ENCODE measurements around the gene CLN5. TPM values are rescaled to one million over a fixed set of nuclear protein-coding genes. Genes with fewer than 3 reads are reported as not detected.

The CLN5 gene
- total and polyA plus RNA-seq, 2 of the 13 experiments (the other 11 are each of a cell fraction or from before 2014, with no cell fraction given) = 10.1 to 13.7 TPM

GRCh38 chr13:77047649-77048343, 55.9 kb downstream of the CLN5 start:
- WGBS (ENCODE audit: low lambda C conversion rate) = 96% methylated on average over 5 of the region's 8 CpGs
- ChIA-PET CTCF (ENCODE audit: low intra/inter-chr PET ratio, low total read pairs) (no interaction called here), POLR2A (no interaction called here)
- FAIRE-seq = no peak
- no peak for ATAC-seq
- no peaks in the 10 kb centered on the region for H3K79me2 ChIP-seq (ENCODE audit: insufficient read depth, low read length)
- intact Hi-C loops (cut with micrococcal nuclease; ENCODE audit: unreplicated experiment) = no loop called here
- peaks cover 2 to 16% of the 10 kb centered on the region in 2 experiments; a peak in 4 of 5 replicates for H3K36me3 ChIP-seq (replicated peaks in 1 of 2; ENCODE audit: control insufficient read depth in 1 of 2, insufficient read depth in 2 of 2, low read length in 2 of 2)
- H3K9ac ChIP-seq (ENCODE audit: insufficient read depth, low read depth, low read length) = no peak overlapping the region
- no peak overlapping the region for H3K4me3 ChIP-seq (replicated peaks in 1 of 3; ENCODE audit: insufficient read depth in 1 of 3, low read depth in 2 of 3, low read length in 3 of 3)
- H3K27ac ChIP-seq (ENCODE audit: extremely low read length, insufficient read depth, low read length) = no peak overlapping the region
- TF ChIP-seq KMT2B (CRISPR knock-in tag; IDR thresholded peaks at IDR 0.05) (no peak), ZNF580 (CRISPR knock-in tag; IDR thresholded peaks at IDR 0.05; ENCODE audit: borderline replicate concordance, low read depth) (no peak), KLF16 (CRISPR knock-in tag; IDR thresholded peaks at IDR 0.05) (no peak), ZNF317 (CRISPR knock-in tag; IDR thresholded peaks at IDR 0.05) (no peak), CSRNP2 (CRISPR knock-in tag; conservative IDR thresholded peaks at IDR 0.05; ENCODE audit: low read depth) (no peak), GPN1 (CRISPR knock-in tag; IDR thresholded peaks at IDR 0.05; ENCODE audit: borderline replicate concordance) (no peak), SP2 (CRISPR knock-in tag; IDR thresholded peaks at IDR 0.05) (no peak), ZNF546 (CRISPR knock-in tag; conservative IDR thresholded peaks at IDR 0.05) (no peak), ZNF678 (CRISPR knock-in tag; IDR thresholded peaks at IDR 0.05) (no peak), ZNF510 (CRISPR knock-in tag; IDR thresholded peaks at IDR 0.05; ENCODE audit: low read depth) (no peak), ZNF569 (CRISPR knock-in tag; IDR thresholded peaks at IDR 0.05; ENCODE audit: borderline replicate concordance) (no peak), BRCA1 (CRISPR knock-in tag; IDR thresholded peaks at IDR 0.05) (no peak), ZSCAN29 (CRISPR knock-in tag; conservative IDR thresholded peaks at IDR 0.05) (no peak), ZNF724P (CRISPR knock-in tag; IDR thresholded peaks at IDR 0.05; ENCODE audit: borderline replicate concordance) (no peak), GATAD2A (CRISPR knock-in tag; IDR thresholded peaks at IDR 0.05) (no peak), TEAD3 (CRISPR knock-in tag; optimal IDR thresholded peaks at IDR 0.05; ENCODE audit: borderline replicate concordance) (no peak), ZNF274 (CRISPR knock-in tag; IDR thresholded peaks at IDR 0.05) (no peak)
- H3K4me1 ChIP-seq (ENCODE audit: insufficient read depth, low read length) = no peaks in the 10 kb centered on the region
- no peak overlapping the region for H3K4me2 ChIP-seq (ENCODE audit: low read depth, low read length)
- DNase-seq (ENCODE audit: low spot score) = no peak
- no TSS peak for BruUV-seq (replicated peaks)
- in situ Hi-C loops (cut with HindIII; ENCODE audit: extremely low pct_ligation_motif_present, low pct_unique_long_range_greater_than_20kb) = no loop called here
- no peaks in the 10 kb centered on the region for H3K27me3 ChIP-seq (ENCODE audit: control insufficient read depth in 1 of 2, insufficient read depth in 2 of 2, low read length in 2 of 2)
- no peaks in the 10 kb centered on the region for H4K20me1 ChIP-seq (ENCODE audit: insufficient read depth, low read length)
- H3K9me3 ChIP-seq (ENCODE audit: low read length) = no peaks in the 10 kb centered on the region
- no peak overlapping the region for H2AFZ ChIP-seq (ENCODE audit: low read length)

All from HepG2 (cell line).